ENCODE data around the gene RNF169. TPM values are rescaled to one million over a fixed set of nuclear protein-coding genes. Genes with fewer than 3 reads are reported as not detected.

Gene RNF169, protein sequence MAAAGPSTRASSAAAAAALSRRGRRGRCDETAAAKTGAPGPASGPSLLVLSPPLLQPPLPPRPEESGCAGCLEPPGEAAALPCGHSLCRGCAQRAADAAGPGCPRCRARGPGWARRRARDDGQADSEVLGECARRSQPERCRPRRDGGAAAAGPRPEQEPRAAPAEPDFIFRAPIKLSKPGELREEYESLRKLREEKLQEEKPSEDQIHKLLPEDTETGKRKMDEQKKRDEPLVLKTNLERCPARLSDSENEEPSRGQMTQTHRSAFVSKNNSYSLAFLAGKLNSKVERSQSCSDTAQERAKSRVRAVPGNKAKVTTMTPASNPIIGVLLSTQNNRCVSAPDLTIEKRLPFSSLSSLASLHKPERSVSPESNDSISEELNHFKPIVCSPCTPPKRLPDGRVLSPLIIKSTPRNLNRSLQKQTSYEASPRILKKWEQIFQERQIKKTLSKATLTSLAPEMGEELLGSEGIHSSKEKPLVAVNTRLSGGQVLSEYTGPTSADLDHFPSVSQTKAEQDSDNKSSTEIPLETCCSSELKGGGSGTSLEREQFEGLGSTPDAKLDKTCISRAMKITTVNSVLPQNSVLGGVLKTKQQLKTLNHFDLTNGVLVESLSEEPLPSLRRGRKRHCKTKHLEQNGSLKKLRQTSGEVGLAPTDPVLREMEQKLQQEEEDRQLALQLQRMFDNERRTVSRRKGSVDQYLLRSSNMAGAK
- total RNA-seq: 4.6 TPM

DNA sequence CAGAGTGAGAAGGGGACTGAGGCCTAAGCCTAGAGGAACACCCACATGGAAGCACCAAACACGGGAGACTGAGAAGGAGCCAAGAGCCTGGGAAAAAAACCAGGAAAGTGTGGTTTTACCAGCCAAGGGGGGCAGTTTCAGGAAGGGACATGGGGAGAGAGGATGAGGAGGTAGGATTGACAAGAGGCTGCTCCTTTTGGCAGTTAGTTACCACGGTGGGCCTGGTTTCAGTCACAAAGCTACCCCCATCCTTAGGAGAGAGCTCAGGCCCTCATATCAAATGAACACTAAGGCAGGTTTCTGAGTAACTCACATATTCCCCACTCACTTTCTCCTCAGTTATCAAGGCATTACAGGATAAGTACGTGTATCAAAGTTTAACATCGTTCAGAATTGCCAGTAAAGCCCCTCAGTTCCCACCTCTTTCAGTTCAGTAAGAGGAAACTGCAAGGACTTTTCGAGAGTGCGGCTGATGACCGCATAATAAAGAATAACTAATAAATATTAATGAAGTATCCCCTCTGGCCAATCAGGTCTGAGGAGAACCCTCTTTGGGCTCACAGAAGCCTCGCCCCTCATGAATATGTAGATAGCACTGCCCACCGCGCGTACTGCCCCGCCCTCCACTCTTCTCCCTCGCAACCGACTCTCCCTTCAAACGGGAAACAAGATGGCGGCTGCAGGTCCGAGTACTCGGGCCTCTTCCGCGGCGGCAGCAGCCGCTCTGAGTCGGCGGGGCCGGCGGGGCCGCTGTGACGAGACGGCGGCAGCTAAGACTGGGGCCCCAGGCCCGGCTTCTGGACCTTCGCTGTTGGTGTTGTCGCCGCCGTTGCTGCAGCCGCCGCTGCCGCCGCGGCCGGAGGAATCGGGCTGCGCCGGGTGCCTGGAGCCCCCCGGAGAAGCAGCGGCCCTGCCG is at the start of gene RNF169:
TSS of gene RNF169 (plus strand) at position 639 of the 916 bp plus-strand sequence. CDS start at position 671, 32 bp downstream.
- ATAC-seq: peak; percentile 96
- DNase-seq (ENCODE audit: low spot score): peak; percentile 92

DNA sequence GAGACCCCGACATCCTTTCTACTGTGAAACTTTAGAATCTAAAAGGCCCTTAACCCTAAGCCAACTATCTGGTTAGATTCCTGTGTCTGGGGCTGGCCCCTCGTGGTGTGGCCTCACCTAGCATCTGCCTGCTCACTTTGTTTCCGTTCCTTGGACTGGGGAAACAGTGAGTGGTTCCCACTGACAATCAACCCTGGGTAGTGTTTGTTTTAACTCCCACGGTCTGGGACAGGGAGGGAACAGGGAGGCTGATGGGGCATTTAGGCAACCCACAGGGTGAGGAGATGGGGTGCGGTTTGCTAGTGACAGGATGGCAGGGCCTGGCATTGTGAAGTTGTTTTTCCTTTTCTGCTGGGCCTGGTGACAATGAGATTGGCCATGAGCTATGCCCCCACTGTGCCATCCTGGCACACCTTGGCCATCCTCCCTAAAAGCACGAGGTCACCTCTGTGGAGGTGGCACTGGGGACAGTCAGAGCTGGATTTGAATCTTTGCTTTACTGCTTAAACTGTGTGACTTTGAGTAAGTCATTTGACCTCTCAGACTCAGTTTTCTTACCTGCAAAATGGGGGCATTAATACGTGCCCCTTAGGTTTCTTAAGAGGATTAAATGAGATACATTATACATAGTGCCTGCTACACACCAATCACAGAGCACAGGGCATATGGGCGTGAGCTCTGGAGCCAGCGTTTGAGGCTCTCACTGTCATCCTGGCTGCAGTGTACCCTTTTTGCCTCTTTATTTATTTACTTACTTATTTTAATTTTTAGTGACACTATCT is 48.8 kb upstream of the RNF169 start:
- DNase-seq (ENCODE audit: low spot score): no peak
- no peak for ATAC-seq

DNA sequence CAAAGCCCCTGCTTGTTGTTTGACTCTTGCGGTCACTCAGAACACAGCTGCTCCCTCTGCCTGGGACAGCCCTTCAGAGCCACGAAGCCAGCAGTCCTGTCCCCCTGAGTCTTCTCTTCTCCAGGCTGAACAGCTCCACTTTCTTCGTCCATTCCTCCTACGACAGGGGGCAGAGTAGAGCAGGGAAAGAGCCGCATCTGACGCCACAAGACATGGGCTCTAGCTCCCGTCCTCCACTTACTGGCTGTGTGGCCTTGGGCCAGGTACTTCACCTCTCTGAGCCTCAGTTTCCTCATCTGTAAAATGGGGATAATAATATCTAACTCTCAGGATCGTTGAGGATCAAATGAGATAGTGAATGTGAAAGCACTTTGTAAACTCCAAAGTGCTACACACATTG is 47.3 kb upstream of the RNF169 start:
- ATAC-seq: no peak
- no peak for DNase-seq (ENCODE audit: low spot score)

DNA sequence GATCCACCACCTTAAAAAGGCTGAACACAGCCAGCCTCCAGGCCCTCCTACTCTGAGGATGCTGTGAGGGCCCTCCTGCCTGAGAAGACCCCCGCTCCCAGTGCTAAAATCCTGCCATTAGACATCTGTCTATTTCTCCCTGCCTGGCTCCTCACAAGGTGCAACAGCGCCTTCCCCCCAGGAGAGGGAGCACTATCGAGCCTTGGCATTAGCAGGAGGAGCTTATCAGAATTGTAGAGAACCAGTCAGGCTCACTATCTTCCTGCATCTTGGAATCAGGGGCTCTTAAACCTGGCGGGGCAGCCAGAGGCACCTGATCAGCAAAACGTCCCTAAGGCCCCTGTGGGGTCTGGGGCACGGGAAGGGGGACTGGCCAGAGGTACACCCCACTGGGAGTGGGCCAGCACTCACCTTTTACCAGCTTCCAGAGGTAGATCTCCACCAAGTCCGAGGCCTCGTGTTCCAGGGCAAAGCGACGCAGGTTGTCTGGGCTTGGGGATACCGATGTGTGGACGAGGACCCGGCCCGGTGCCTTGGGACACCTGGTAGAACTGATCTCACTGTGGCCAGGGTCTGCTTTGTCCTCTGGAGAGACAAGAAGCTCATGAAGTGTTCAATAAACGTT is 46.2 kb upstream of the RNF169 start:
- DNase-seq (ENCODE audit: low spot score) (peak; percentile 63), ATAC-seq (peak; percentile 84)

DNA sequence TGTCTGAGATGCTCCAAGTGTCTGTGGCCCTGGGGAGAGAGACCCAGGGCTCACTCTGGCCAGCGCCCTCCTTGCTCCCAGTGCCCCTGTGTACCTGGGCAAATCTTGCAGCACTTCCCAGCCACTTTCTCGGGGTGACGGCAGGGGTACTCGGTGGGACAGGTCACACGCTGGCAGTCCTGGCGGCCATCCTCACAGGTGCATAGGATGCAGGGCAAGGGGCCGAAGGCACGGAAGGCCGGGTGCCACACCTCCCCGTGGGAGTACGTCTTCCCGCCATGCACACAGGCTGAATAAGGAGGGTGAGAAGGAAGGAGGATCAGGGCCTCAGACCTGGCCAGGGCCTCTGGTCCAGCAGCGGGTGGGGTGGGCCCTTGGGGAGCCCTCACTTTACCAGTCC is 45.4 kb upstream of the RNF169 start:
- ATAC-seq (no peak), DNase-seq (ENCODE audit: low spot score) (no peak)

DNA sequence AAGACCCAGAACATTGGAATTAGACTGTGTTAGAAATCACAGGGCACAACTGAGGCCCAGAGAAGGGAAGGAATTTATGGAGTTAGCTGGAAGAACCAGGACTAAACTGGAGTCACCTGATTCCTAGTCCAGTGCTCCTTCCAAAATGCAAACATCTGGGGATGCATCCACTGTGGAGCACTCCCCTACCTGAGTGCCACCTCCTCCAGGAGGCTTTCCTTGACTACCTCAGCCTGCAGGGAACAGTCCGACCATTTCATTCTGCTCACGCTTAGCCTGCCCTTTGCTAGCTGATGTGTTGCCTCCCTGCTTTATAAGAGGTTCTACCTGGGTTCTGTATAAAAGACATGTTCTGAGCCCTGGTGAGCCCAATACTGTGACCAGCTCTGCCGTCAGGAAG is 41.5 kb upstream of the RNF169 start:
- ATAC-seq (no peak), DNase-seq (ENCODE audit: low spot score) (no peak)

DNA sequence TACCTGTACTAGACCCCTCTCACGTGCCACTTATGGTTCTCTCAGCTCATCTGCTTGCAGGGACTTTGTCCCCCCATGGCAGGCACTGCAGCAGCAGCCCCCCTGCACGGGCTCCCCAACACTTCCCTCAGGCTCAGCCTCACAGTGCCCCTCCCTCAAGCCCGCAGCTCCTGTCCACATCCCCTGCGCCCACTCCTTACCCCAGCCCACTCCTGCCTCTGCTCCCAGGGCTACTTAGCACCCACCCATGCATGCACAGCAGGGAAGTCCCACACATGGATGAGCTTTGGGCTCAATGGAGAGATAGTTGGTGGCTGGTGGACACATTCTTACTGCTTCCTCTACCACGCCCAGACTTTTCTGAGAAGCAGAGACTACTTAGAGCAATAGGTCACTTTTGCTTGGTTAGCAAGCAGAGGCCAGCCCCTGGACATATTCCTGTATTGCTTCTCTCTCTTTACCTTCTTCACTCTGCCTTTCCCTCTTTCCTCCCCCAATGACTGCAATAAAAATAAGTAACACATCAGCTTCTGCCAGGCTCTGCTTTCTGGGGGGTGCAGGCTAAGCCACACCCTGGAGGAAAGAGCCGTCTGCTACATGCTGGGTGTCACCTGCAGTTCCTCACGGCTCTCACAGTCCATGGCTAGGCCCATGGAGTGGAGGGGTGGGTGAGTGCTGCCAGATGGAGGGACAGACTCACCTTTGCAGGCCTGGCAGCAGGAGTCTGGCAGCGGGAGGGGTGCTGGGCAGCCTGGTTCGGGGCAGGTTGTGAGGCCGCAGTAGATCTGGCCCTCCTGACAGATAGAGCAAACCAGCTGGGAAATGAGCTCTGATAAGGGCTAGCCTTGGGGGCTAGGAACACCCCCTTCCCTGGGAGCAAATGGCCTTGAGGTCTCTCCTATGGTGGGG is 40.8 kb upstream of the RNF169 start:
- DNase-seq (ENCODE audit: low spot score) (no peak), ATAC-seq (no peak)

DNA sequence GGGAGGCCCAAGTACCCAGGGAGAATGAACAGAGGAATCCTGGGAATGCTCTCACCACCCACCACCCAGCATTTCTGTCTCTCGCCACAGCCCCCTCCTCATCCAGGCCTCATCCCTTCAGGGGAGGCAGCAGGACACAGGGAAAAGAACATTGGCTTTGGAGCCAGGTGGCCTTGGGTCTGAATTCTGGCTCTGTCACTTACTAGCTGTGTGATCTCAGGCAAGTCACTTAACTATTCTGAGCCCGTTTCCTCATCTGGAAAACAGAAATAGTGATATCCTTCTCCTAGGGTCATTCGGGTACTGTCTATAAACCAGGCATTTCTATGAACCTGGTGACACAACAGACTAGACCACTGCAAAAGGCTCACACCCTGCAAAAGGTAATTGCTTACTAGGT is 39.5 kb upstream of the RNF169 start:
- ATAC-seq (no peak), DNase-seq (ENCODE audit: low spot score) (no peak)

DNA sequence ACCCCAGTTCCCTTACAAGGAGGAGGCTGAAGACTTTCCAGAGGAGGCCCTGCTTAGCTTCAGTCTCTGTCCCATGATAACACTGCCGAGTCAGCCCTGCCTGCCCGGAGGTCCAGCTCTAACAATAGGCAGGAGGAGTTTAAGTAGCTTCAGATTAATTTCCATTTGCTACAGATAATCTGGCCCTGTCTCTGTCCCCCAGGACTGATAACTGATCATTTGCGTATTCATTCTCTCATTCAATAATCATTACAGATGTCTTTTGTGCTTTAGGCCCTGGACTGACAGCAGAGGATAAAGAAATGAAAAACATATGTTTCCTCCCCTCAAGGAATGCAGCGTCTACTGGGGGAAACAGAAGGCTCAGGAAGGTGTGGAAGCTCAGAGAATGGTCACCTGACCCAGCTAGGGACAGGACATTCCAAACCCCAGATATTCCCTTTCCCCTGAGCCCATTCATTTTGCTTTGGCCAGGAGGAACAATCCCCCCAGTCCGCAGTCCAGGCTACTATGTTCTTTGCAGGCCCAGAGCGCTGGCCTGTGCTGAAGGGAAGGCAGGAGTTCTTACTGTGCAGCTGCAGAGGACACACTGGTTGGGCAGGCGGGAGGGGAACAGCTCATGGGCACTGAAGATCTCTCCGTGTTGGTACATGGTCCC is 38.2 kb upstream of the RNF169 start:
- DNase-seq (ENCODE audit: low spot score) (no peak), ATAC-seq (no peak)

DNA sequence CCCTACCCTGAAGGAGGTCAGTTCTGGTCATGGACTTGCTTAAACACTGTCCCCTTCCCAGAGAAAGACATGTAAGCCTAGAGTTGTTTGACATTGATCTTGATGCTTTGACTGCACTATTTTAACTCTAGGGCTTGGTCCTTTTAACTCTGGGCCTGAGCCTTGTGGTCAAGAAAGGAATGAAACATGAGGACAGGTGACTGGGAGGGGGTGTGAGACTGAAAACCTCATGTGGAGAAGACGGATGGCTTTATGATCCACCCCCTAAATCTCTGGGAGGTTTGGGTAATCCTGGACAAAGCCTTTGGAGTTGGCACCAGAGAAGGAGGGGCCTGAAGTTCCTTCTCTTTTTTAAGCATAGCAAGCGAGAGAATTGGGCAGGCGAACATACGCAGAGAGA is 35.0 kb upstream of the RNF169 start:
- ATAC-seq: no peak
- no peak for DNase-seq (ENCODE audit: low spot score)

DNA sequence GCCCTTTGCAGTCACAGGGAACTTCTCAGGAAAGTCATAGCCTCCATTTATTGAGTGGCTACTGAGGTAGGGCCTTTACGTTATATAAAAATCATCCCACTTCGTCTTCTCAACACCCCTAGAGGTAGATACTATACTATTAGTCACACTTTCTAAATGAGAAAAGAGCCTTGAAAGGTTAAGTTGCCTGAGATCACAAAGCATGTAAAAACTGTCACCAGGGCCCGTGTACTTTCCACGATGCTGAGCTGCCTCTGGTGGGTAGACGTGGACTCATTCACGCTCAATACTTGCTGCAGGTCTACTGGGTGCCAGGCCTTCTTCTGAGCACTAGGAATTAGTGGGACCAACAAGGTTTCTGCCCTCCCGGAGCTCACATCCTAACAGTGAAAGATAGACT is 33.7 kb upstream of the RNF169 start:
- no peak for ATAC-seq
- DNase-seq (ENCODE audit: low spot score): no peak

DNA sequence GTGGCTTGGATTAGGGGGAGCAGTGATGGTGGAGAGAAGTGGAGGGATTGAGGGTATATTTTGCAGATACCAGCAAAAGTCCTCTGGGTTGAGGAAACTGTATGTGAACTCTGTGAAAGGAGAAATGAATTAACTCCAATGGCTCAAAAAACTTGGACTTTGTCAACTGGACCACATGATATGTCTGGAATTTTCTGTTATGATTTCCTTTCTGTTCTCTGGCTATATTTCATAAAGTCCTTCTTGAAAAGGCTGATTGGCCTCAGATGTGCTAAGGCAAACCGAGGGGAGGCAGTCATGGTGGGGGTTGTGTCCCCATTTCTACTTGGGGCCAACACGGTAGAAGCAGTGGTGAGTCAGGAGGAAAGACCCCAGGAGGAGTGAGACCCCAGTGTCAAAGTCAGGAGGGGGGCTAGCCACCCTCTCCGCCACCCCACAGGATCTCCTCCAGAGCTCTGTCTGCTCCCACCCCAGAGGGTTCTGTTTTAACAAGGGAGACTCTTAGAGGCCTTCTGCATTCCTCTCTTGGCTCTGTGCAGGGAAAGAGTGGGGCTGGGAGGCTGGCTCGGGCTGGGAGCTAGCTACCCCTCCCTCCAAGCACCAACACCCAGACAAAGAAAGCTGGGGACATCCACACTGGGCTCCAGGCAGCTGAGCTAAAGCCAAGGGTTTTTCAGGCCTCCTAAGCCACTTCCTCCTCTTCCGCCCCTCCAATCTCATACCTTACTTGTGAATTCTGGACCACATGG is 31.3 kb upstream of the RNF169 start:
- DNase-seq (ENCODE audit: low spot score): no peak
- no peak for ATAC-seq

DNA sequence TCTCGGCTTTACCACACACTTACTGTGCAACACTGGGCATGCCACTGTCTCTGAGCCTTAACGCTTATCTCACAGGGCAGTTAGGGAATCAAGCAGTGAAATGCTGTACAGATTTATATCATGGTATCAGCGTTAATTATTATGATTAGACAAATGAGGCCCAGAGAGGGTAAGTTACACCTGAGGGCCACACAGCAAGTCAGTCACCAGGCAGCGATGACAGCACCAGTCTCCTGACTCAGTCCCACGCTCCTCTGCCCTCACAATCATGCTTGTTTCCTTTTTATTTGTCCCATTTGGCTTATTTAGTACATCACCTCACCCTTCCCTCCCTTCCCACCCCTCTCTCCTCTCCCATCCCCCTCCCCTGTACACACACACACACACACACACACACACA is 29.6 kb upstream of the RNF169 start:
- ATAC-seq (no peak), DNase-seq (ENCODE audit: low spot score) (no peak)

DNA sequence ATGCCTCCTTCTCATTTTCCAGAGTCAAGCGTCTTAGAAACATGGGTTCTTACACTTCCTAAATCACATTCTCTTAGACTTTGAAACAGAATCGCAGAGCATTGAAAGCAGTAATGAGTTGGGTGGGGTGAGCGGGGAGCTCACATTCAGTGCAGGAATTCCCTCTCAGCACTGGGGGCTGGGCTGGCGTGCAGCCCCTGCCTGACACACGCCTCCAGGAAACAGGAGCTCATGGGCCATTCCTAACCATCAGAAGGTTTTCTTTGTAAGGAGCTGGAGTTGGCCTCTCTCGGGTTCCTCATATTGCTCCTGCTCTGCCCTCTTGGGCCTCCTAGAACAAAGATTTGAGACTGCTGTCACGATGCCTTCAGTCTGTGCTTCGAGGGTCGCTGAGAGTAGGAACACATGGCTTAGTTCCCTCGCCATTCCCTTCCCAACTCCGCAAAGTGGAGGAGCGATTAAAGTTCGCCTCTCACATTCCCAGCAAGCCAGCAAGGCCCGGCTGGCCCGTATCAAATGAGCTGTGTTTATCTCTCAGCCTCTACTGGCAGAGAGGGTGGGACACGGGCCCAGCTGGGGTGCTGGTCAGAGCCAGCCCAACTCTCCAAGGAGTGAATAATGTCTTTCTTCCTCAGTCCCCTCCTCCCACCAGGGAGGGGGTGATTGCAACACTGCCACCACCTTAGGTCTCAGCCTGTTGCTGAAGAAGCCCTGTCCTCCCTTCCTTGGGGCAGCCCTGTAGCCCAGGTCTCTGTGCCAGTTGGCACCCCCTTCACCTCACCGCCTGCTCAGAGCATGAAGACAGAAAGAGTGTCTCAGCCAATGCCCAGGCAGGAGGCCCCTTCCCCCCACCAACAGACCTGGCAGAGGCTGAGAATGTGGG is 27.8 kb upstream of the RNF169 start:
- ATAC-seq (no peak), DNase-seq (ENCODE audit: low spot score) (no peak)

DNA sequence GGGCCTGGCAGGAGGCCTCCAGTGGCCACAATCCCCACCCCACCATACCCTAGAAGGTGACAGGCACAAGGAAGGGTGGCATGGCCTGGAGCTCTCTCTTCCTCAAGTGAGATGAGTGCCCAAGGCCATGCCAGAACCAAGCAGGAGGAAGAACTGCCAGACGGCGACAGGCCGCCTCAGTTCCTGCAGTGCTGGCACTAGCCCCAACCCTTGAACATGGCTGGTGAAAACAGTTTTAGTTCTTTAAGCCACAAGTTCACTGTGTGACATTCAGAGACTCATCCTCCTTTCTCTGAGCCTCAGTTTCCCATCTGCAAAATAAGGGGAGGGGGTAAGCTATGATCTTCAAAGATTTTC is 27.2 kb upstream of the RNF169 start:
- no peak for DNase-seq (ENCODE audit: low spot score)
- ATAC-seq: no peak

DNA sequence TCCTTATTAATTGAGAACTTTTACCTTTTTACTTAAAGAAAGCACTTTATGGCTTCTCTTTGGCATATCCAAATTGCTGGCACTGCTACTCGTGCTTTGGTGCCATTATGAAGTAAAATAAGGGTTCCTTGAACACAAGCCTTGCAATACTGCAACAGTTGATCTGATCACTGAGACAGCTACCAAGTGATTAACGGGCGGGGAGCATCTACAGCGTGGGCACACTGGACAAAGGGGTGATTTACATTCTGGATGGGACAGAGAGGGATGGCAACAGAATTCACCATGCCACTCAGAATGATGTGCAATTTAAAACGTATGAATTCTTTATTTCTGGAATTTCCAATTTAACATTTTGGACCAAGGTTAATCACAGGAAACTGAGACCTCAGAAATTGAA is 25.1 kb upstream of the RNF169 start:
- DNase-seq (ENCODE audit: low spot score) (no peak), ATAC-seq (no peak)

DNA sequence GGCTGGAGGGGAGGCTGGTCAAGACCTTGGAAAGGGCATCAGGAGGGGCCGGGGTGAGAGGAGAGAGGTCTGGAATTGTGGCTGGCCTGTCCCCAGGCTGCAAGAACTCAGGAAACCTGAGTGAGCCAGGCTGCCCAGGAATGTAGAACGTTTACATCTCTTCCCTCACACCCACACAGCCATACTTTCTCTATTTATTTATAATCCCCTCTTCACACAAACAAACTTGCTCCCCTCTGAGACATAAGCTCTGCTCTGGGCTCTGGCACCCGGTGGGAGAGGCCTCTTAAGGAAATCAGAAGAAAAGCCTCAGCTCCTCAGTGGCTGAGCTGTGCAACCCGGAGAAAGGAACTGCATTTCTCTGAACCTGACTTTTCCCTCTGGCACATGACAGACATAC is 22.9 kb upstream of the RNF169 start:
- ATAC-seq (no peak), DNase-seq (ENCODE audit: low spot score) (no peak)

All from left lobe of liver (tissue), 2 donors.